LNCAP (cell line): ENCODE measurements around the gene GPR157.

Experiments used
- CTCF ChIP-seq: fragments of 450-650 bp; IDR thresholded peaks from 2 replicates; pipeline ENCODE4 v1.5.1; 2017; ENCODE audit warnings: mild to moderate bottlenecking

Gene GPR157

GRCh38 chr1:9128520-9129265, at the start of gene GPR157:
TSS of gene GPR157 (minus strand) at chr1:9129102. CDS start at chr1:9129027, 75 bp downstream.
- no peak; the same call in 1 of the 2 replicates for TF ChIP-seq CTCF

GRCh38 chr1:9174762-9175161, 45.9 kb upstream of the GPR157 start:
- TF ChIP-seq CTCF, result no peak

GRCh38 chr1:9174243-9174642, 45.3 kb upstream of the GPR157 start:
- TF ChIP-seq CTCF, result no peak

GRCh38 chr1:9169601-9170137, 40.8 kb upstream of the GPR157 start:
- TF ChIP-seq CTCF, result no peak

- no peak for TF ChIP-seq CTCF
These were observed 38.7 kb upstream of the GPR157 start for GRCh38 chr1:9167638-9168037.

- no peak for TF ChIP-seq CTCF
These were observed 37.7 kb upstream of the GPR157 start for GRCh38 chr1:9166289-9167235.

- no peak for TF ChIP-seq CTCF
These were observed 36.5 kb upstream of the GPR157 start for GRCh38 chr1:9165396-9165795.
